Osteocyte (in vitro differentiated cells): ENCODE measurements around the gene CTXN1. TPM values are rescaled to one million over a fixed set of nuclear protein-coding genes. Genes with fewer than 3 reads are reported as not detected.
"Not testable (repeated sequence)": the region's sequence is repeated elsewhere in the genome, so short reads cannot be mapped to it uniquely, and the experiment has no call there.

Experiments
- DNase-seq: peaks from one replicate; pipeline ENCODE4 v3.0.0; 2021; ENCODE audit warnings: mixed read lengths; ENCODE audit not compliant: unreplicated experiment; ENCODE audit errors: extremely low spot score
- H3K27ac Mint-ChIP-seq: one replicate; pipeline ENCODE4 v1.8.0; 2021; ENCODE audit warnings: mild to moderate bottlenecking, mixed read lengths; ENCODE audit not compliant: unreplicated experiment
- H3K27me3 Mint-ChIP-seq: one replicate; pipeline ENCODE4 v1.8.0; 2021; ENCODE audit warnings: mixed read lengths; ENCODE audit not compliant: unreplicated experiment
- H3K36me3 Mint-ChIP-seq: one replicate; pipeline ENCODE4 v1.8.0; 2021; ENCODE audit warnings: mixed read lengths; ENCODE audit not compliant: unreplicated experiment
- H3K4me1 Mint-ChIP-seq: one replicate; pipeline ENCODE4 v1.8.0; 2021; ENCODE audit warnings: mixed read lengths; ENCODE audit not compliant: unreplicated experiment
- H3K4me3 Mint-ChIP-seq: one replicate; pipeline ENCODE4 v1.8.0; 2021; ENCODE audit warnings: mild to moderate bottlenecking, moderate library complexity, mixed read lengths; ENCODE audit not compliant: unreplicated experiment
- H3K9me3 Mint-ChIP-seq: one replicate; pipeline ENCODE4 v1.8.0; 2021; ENCODE audit warnings: mixed read lengths; ENCODE audit not compliant: unreplicated experiment
- total RNA-seq: library from RNA; stranded (reverse); gene quantifications from 2 replicates; pipeline ENCODE4 v1.2.1, GENCODE V29; 2021
- TF ChIP-seq, protein P1 (sequence below): fragments of 200-600 bp; sonication (generic); IDR thresholded peaks from 2 replicates; pipeline ENCODE4 v1.5.0; 2021; ENCODE audit warnings: antibody characterized with exemption, mild to moderate bottlenecking, moderate library complexity

Gene CTXN1
- total RNA-seq, 1 donor from 2014 or later, result 28.8 TPM

- peaks cover 33% of the 10 kb centered on the region for H3K36me3 Mint-ChIP-seq
- no peaks in the 10 kb centered on the region for H3K4me1 Mint-ChIP-seq
- no peak overlapping the region for H3K4me3 Mint-ChIP-seq
- H3K9me3 Mint-ChIP-seq, result no peaks in the 10 kb centered on the region
- TF ChIP-seq, protein P1, sequence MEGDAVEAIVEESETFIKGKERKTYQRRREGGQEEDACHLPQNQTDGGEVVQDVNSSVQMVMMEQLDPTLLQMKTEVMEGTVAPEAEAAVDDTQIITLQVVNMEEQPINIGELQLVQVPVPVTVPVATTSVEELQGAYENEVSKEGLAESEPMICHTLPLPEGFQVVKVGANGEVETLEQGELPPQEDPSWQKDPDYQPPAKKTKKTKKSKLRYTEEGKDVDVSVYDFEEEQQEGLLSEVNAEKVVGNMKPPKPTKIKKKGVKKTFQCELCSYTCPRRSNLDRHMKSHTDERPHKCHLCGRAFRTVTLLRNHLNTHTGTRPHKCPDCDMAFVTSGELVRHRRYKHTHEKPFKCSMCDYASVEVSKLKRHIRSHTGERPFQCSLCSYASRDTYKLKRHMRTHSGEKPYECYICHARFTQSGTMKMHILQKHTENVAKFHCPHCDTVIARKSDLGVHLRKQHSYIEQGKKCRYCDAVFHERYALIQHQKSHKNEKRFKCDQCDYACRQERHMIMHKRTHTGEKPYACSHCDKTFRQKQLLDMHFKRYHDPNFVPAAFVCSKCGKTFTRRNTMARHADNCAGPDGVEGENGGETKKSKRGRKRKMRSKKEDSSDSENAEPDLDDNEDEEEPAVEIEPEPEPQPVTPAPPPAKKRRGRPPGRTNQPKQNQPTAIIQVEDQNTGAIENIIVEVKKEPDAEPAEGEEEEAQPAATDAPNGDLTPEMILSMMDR, result no peak
- no peaks in the 10 kb centered on the region for H3K27me3 Mint-ChIP-seq
- DNase-seq, result no peak
- H3K27ac Mint-ChIP-seq, result no peak overlapping the region
Observed at GRCh38 chr19:7961920-7962626, 36.1 kb upstream of the CTXN1 start.

DNA sequence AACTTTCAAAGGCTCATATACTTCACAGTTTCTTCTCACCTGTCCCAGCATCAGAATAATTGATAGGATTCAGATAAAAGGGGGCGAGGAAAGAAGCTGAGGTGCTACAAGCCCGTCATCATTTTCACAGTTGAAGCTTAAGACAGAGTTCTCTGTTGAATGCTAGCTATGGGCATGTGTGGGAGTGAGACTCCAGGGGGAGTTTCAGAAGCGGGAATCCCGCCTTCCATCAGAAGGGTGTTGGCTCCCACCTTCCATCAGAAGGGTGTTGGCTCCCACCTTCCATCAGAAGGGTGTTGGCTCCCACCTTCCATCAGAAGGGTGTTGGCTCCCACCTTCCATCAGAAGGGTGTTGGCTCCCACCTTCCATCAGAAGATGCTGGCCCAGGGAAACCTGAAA lies 35.1 kb upstream of the CTXN1 start:
- H3K36me3 Mint-ChIP-seq, result peaks cover 32% of the 10 kb centered on the region
- not testable (repeated sequence) for DNase-seq, H3K27me3 Mint-ChIP-seq, H3K4me1 Mint-ChIP-seq, H3K27ac Mint-ChIP-seq, H3K4me3 Mint-ChIP-seq, H3K9me3 Mint-ChIP-seq

- no peak overlapping the region for H3K4me3 Mint-ChIP-seq
- H3K27ac Mint-ChIP-seq, result no peak overlapping the region
- DNase-seq, result no peak
- no peaks in the 10 kb centered on the region for H3K27me3 Mint-ChIP-seq
- H3K9me3 Mint-ChIP-seq, result no peaks in the 10 kb centered on the region
- TF ChIP-seq, protein P1, result no peak
- no peaks in the 10 kb centered on the region for H3K4me1 Mint-ChIP-seq
- peaks cover 24% of the 10 kb centered on the region for H3K36me3 Mint-ChIP-seq
Observed at GRCh38 chr19:7959211-7959610, 33.3 kb upstream of the CTXN1 start.

DNA sequence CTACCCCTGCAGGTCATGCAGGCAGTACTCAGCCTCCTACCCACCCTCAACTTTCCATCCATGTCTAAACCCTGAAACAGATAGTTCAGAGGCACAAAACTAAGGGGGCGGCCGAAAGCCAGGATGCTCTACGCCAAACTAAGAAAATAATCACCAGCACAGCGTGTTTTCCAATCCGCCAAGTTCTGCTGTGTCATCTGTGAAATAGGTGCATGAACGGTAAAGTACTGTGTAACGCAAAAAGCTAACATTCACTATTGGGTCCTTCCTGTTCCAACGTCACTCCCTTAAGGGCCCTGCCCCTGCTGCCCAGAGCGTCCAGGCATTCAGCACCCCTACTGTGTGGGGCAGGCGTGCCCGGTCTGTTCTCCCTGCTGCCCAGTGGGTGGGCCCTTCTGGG lies 29.8 kb upstream of the CTXN1 start:
- Mint-ChIP-seq H3K4me1 (peaks cover 1% of the 10 kb centered on the region), H3K4me3 (no peak overlapping the region), H3K9me3 (no peaks in the 10 kb centered on the region), H3K36me3 (peaks cover 12% of the 10 kb centered on the region), H3K27me3 (no peaks in the 10 kb centered on the region), H3K27ac (no peak overlapping the region)
- no peak for DNase-seq
- TF ChIP-seq, protein P1, result no peak

GRCh38 chr19:7953576-7953975 lies 27.6 kb upstream of the CTXN1 start:
- Mint-ChIP-seq H3K4me3 (no peak overlapping the region), H3K9me3 (no peaks in the 10 kb centered on the region), H3K27me3 (no peaks in the 10 kb centered on the region), H3K4me1 (peaks cover 1% of the 10 kb centered on the region), H3K27ac (no peak overlapping the region), H3K36me3 (peaks cover 14% of the 10 kb centered on the region)
- no peak for DNase-seq
- TF ChIP-seq, protein P1, result no peak
